HG02571 (cell line): ENCODE measurements around the gene CPT1C.

ENCODE experiments used
- ATAC-seq: cut with Tn5 transposase; IDR thresholded peaks from one replicate; pipeline ENCODE4 v1.9.1; 2021; ENCODE audit warnings: mild to moderate bottlenecking, moderate library complexity; ENCODE audit not compliant: unreplicated experiment

CPT1C gene

GRCh38 chr19:49690656-49691242 lies at the start of gene CPT1C:
TSS of gene CPT1C (plus strand) at chr19:49691116. CDS start at chr19:49692253, 1,137 bp downstream.
- no peak for ATAC-seq

- ATAC-seq: peak; percentile 50
Measured at GRCh38 chr19:49641688-49642491, 49.0 kb upstream of the CPT1C start, which contains the start of gene SCAF1. TSS of gene SCAF1 (plus strand) at chr19:49642209. CDS start at chr19:49645027, 2,818 bp downstream.

- no peak for ATAC-seq
Measured at GRCh38 chr19:49642492-49643035, 48.4 kb upstream of the CPT1C start.

- no peak for ATAC-seq
Measured at GRCh38 chr19:49643466-49643865, 47.5 kb upstream of the CPT1C start.

- ATAC-seq: no peak
Measured at GRCh38 chr19:49645592-49645991, 45.3 kb upstream of the CPT1C start.

- ATAC-seq: no peak
Measured at GRCh38 chr19:49645995-49646394, 44.9 kb upstream of the CPT1C start.

- ATAC-seq: no peak
Measured at GRCh38 chr19:49646586-49646985, 44.3 kb upstream of the CPT1C start.

GRCh38 chr19:49651029-49651819 lies 39.7 kb upstream of the CPT1C start:
- no peak for ATAC-seq

- no peak for ATAC-seq
Measured at GRCh38 chr19:49651820-49652550, 38.9 kb upstream of the CPT1C start.

- ATAC-seq: no peak
Measured at GRCh38 chr19:49652551-49653465, 38.1 kb upstream of the CPT1C start.

GRCh38 chr19:49653466-49653806 lies 37.5 kb upstream of the CPT1C start:
- ATAC-seq: no peak

GRCh38 chr19:49654581-49654980 lies 36.3 kb upstream of the CPT1C start:
- ATAC-seq: no peak

GRCh38 chr19:49655570-49656455 lies 35.1 kb upstream of the CPT1C start:
- ATAC-seq: no peak

- ATAC-seq: no peak
Measured at GRCh38 chr19:49656456-49657109, 34.3 kb upstream of the CPT1C start.

- no peak for ATAC-seq
Measured at GRCh38 chr19:49657493-49658138, 33.3 kb upstream of the CPT1C start.

- no peak for ATAC-seq
Measured at GRCh38 chr19:49658139-49658517, 32.8 kb upstream of the CPT1C start.

- ATAC-seq: no peak
Measured at GRCh38 chr19:49658566-49659442, 32.1 kb upstream of the CPT1C start.
